Panc1 (cell line): ENCODE results near the gene ITGAD.

ENCODE experiments used
- SIN3A ChIP-seq: IDR thresholded peaks from 2 replicates; pipeline ENCODE4 v1.6.1; 2012; ENCODE audit warnings: low read depth, mild to moderate bottlenecking, low read length, moderate library complexity, borderline replicate concordance; ENCODE audit not compliant: insufficient read depth
- TCF7L2 ChIP-seq: IDR thresholded peaks from 2 replicates; pipeline ENCODE4 v1.6.1; 2011; ENCODE audit warnings: mild to moderate bottlenecking, low read depth, low read length, inconsistent platforms
- TF ChIP-seq, protein P1 (sequence below): fragments of 450-650 bp; IDR thresholded peaks from 2 replicates; pipeline ENCODE4 v1.5.1; 2017; ENCODE audit warnings: mild to moderate bottlenecking
- TF ChIP-seq, protein P2 (sequence below), 2 experiments: IDR thresholded peaks; 2 replicates each; pipeline ENCODE4 v1.6.1; 2011 to 2012; ENCODE audit warnings: low read depth in 2 of 2, control low read depth in 1 of 2, low read length in 1 of 2, mild to moderate bottlenecking in 1 of 2, moderate library complexity in 1 of 2; ENCODE audit not compliant: insufficient read depth in 1 of 2

DNA sequence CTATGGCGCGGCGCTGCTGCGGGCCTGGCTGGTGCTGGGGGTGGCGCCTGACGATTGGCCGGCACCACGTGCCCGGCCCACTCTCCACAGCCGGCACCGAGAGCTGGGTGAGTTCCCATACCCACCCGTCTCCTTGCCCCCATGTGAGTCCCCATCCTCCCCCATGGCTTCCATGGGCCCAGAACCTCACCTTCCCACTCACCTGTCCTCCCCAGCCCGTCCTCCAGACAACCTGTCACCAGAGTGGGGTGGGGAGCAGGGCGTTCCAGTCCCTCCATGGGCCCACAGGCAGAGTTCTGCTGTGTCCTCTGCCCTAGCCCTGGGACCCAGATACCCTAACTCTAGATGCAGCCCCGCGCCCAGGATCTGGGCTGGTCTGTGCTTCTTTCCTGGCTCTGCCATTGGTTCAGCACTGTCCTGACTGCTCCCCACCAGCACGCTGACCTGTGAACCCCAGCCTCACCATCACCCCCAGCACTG, 71.7 kb downstream of the ITGAD start:
- TF ChIP-seq TCF7L2 (no peak), SIN3A (no peak)
- TF ChIP-seq, protein P1, sequence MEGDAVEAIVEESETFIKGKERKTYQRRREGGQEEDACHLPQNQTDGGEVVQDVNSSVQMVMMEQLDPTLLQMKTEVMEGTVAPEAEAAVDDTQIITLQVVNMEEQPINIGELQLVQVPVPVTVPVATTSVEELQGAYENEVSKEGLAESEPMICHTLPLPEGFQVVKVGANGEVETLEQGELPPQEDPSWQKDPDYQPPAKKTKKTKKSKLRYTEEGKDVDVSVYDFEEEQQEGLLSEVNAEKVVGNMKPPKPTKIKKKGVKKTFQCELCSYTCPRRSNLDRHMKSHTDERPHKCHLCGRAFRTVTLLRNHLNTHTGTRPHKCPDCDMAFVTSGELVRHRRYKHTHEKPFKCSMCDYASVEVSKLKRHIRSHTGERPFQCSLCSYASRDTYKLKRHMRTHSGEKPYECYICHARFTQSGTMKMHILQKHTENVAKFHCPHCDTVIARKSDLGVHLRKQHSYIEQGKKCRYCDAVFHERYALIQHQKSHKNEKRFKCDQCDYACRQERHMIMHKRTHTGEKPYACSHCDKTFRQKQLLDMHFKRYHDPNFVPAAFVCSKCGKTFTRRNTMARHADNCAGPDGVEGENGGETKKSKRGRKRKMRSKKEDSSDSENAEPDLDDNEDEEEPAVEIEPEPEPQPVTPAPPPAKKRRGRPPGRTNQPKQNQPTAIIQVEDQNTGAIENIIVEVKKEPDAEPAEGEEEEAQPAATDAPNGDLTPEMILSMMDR, result no peak
- TF ChIP-seq, protein P2, sequence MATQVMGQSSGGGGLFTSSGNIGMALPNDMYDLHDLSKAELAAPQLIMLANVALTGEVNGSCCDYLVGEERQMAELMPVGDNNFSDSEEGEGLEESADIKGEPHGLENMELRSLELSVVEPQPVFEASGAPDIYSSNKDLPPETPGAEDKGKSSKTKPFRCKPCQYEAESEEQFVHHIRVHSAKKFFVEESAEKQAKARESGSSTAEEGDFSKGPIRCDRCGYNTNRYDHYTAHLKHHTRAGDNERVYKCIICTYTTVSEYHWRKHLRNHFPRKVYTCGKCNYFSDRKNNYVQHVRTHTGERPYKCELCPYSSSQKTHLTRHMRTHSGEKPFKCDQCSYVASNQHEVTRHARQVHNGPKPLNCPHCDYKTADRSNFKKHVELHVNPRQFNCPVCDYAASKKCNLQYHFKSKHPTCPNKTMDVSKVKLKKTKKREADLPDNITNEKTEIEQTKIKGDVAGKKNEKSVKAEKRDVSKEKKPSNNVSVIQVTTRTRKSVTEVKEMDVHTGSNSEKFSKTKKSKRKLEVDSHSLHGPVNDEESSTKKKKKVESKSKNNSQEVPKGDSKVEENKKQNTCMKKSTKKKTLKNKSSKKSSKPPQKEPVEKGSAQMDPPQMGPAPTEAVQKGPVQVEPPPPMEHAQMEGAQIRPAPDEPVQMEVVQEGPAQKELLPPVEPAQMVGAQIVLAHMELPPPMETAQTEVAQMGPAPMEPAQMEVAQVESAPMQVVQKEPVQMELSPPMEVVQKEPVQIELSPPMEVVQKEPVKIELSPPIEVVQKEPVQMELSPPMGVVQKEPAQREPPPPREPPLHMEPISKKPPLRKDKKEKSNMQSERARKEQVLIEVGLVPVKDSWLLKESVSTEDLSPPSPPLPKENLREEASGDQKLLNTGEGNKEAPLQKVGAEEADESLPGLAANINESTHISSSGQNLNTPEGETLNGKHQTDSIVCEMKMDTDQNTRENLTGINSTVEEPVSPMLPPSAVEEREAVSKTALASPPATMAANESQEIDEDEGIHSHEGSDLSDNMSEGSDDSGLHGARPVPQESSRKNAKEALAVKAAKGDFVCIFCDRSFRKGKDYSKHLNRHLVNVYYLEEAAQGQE (IDR thresholded peaks at IDR 0.05; ENCODE audit: insufficient read depth in 1 of 2, low read depth in 2 of 2, low read length in 1 of 2), result no peak
